Choroid plexus epithelial cell (primary cell): ENCODE measurements around the gene KDM3B.
A peak's percentile ranks its signal among the peaks of the same experiment; 100 is the strongest.

Experiments used
- DNase-seq: peaks from one replicate; pipeline ENCODE4 v3.0.0-alpha.2; 2010; ENCODE audit warnings: low read depth
- H3K4me3 ChIP-seq: 2 replicates; pipeline ENCODE4 v1.5.1; 2011; ENCODE audit warnings: low read depth, mild to moderate bottlenecking, control low read depth, low read length, moderate library complexity
- TF ChIP-seq, protein P1 (sequence below): conservative IDR thresholded peaks from 2 replicates; pipeline ENCODE4 v1.5.1; 2011; ENCODE audit warnings: low read depth, mild to moderate bottlenecking, control low read depth, inconsistent platforms, low read length, moderate library complexity

KDM3B gene

GRCh38 chr5:138331449-138332368 is 20.8 kb upstream of the KDM3B start, which contains the start of gene CDC25C:
CDC25C (minus strand) TSS chr5:138331804; CDS start chr5:138331180, 624 bp downstream.
- DNase-seq: peak; percentile 100
- H3K4me3 ChIP-seq: peak within 1 kb of the TSS; percentile 76
- TF ChIP-seq, protein P1, sequence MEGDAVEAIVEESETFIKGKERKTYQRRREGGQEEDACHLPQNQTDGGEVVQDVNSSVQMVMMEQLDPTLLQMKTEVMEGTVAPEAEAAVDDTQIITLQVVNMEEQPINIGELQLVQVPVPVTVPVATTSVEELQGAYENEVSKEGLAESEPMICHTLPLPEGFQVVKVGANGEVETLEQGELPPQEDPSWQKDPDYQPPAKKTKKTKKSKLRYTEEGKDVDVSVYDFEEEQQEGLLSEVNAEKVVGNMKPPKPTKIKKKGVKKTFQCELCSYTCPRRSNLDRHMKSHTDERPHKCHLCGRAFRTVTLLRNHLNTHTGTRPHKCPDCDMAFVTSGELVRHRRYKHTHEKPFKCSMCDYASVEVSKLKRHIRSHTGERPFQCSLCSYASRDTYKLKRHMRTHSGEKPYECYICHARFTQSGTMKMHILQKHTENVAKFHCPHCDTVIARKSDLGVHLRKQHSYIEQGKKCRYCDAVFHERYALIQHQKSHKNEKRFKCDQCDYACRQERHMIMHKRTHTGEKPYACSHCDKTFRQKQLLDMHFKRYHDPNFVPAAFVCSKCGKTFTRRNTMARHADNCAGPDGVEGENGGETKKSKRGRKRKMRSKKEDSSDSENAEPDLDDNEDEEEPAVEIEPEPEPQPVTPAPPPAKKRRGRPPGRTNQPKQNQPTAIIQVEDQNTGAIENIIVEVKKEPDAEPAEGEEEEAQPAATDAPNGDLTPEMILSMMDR: no peak

DNA sequence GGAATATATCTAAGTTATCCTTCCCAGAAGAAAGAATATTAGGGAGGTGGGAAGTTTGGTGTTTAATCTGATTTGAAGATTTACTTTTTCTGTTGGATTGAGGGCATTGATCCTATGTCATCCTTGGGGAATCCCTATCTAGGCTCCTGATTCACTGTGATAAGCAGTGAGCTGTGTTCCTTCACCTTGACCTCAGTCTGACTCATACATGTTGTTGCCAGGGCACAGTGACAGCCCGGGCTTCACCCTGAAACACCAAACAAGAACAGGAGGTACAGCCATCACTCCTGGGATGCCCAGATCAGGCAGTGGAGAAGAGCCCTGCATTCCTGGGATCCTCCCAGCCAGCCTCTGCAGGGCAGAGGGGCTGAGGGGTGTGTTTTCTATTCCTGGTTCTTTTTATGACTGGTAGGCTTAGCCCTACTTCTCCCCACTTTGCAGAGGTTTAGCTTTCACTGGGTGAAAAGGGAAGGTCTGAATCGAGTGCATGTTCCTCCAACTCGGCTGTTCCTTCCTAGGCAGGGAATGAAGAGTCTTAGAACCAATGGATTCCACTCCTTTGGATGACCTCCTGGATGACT is 17.5 kb upstream of the KDM3B start:
- TF ChIP-seq, protein P1: no peak
- DNase-seq: no peak
- no peak overlapping the region for H3K4me3 ChIP-seq

- DNase-seq: peak; percentile 86
- peak overlapping the region; percentile 91 for H3K4me3 ChIP-seq
- TF ChIP-seq, protein P1: no peak
Observed at GRCh38 chr5:138336952-138337684, 15.4 kb upstream of the KDM3B start.

GRCh38 chr5:138337685-138338410 is 14.6 kb upstream of the KDM3B start, which contains the start of gene FAM53C:
FAM53C (plus strand) TSS chr5:138338266; CDS start chr5:138341336, 3,070 bp downstream.
- peak; percentile 96 for DNase-seq
- TF ChIP-seq, protein P1: no peak
- peak within 1 kb of the TSS; percentile 91 for H3K4me3 ChIP-seq

GRCh38 chr5:138338411-138339090 is 13.9 kb upstream of the KDM3B start:
- TF ChIP-seq, protein P1: no peak
- no peak for DNase-seq

GRCh38 chr5:138339091-138339456 is 13.4 kb upstream of the KDM3B start:
- TF ChIP-seq, protein P1: no peak
- no peak for DNase-seq
- peak overlapping the region; percentile 91 for H3K4me3 ChIP-seq

More at GRCh38 chr5:138338411-138339090, 13.9 kb upstream of the KDM3B start:
- peak overlapping the region; percentile 91 for H3K4me3 ChIP-seq
